ENCODE data around the gene PEAK1.

GRCh38 chr15:77070495-77071304, 349.2 kb downstream of the PEAK1 start, which contains the start of gene TSPAN3:
- TF ChIP-seq CTCF (conservative IDR thresholded peaks at IDR 0.05; ENCODE audit: low read length) (no peak), EZH2phosphoT487 (IDR thresholded peaks at IDR 0.05; ENCODE audit: borderline replicate concordance, low read depth, low read length) (no peak)

Measured in OCI-LY7 (cell line).